ENCODE results near the gene NFIA.

Gene NFIA

DNA sequence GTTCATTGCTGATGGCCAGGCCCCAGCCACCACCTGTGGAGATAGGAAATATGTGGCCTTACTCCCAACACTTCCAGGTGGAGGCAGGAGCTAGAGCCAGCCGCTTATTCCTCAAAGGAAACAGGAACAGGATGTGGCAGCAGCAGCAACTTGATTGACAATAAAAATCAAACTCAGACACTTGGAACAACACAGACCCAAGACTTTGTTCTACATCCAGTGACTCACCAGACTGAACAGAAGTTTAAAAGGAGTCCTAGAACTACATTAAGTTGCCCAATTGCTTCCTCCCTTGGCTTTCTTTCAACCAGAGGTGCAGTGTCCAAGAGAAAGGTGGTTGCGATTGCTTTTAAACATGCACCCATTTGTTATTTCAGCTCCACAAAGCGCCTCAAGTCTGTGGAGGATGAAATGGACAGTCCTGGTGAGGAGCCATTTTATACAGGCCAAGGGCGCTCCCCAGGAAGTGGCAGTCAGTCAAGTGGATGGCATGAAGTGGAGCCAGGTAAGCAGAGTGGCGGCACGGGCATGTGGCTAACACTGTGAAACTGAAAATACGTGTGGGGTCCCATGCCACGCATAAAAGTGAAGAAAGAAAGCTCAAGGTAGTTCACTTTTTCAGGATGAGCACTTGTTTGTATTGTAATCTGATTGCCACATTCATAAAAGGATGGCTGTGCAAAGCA is 276.6 kb downstream of the NFIA start:
- no peak overlapping the region for H3K27ac Mint-ChIP-seq
- H3K27me3 Mint-ChIP-seq (ENCODE audit: low read depth), result no peaks in the 10 kb centered on the region
- TF ChIP-seq CTCF (IDR thresholded peaks at IDR 0.05; ENCODE audit: unreplicated experiment in 3 of 3), result no peak
- H3K36me3 Mint-ChIP-seq (ENCODE audit: low read depth), result peaks cover 38% of the 10 kb centered on the region
- H3K9me3 Mint-ChIP-seq, result no peaks in the 10 kb centered on the region
- H3K4me3 Mint-ChIP-seq, result no peak overlapping the region
- H3K4me1 Mint-ChIP-seq, result peaks cover 24% of the 10 kb centered on the region

- Mint-ChIP-seq H3K36me3 (ENCODE audit: low read depth) (peaks cover 32% of the 10 kb centered on the region), H3K27ac (peak overlapping the region; percentile 92 to 96 (median 93)), H3K9me3 (no peaks in the 10 kb centered on the region), H3K4me1 (peaks cover 24% of the 10 kb centered on the region), H3K27me3 (ENCODE audit: low read depth) (no peaks in the 10 kb centered on the region), H3K4me3 (no peak overlapping the region)
- TF ChIP-seq CTCF (IDR thresholded peaks at IDR 0.05; ENCODE audit: unreplicated experiment in 3 of 3), result no peak
These were observed 279.6 kb downstream of the NFIA start for GRCh38 chr1:61361931-61362330.

- H3K9me3 Mint-ChIP-seq, result no peaks in the 10 kb centered on the region
- H3K4me3 Mint-ChIP-seq, result no peak overlapping the region
- peaks cover 32% of the 10 kb centered on the region for H3K36me3 Mint-ChIP-seq (ENCODE audit: low read depth)
- no peaks in the 10 kb centered on the region for H3K27me3 Mint-ChIP-seq (ENCODE audit: low read depth)
- peaks cover 24% of the 10 kb centered on the region for H3K4me1 Mint-ChIP-seq
- no peak for TF ChIP-seq CTCF (IDR thresholded peaks at IDR 0.05; ENCODE audit: unreplicated experiment in 3 of 3)
- H3K27ac Mint-ChIP-seq, result peak overlapping the region; percentile 92 to 96 (median 93)
These were observed 280.0 kb downstream of the NFIA start for GRCh38 chr1:61362351-61362750.

GRCh38 chr1:61368366-61368765 is 286.0 kb downstream of the NFIA start:
- no peak for TF ChIP-seq CTCF (IDR thresholded peaks at IDR 0.05; ENCODE audit: unreplicated experiment in 3 of 3)
- Mint-ChIP-seq H3K27me3 (ENCODE audit: low read depth) (no peaks in the 10 kb centered on the region), H3K9me3 (no peaks in the 10 kb centered on the region), H3K36me3 (ENCODE audit: low read depth) (peaks cover 22% of the 10 kb centered on the region), H3K27ac (no peak overlapping the region), H3K4me3 (no peak overlapping the region), H3K4me1 (peaks cover 30% of the 10 kb centered on the region)

GRCh38 chr1:61368876-61369275 is 286.5 kb downstream of the NFIA start:
- Mint-ChIP-seq H3K4me3 (no peak overlapping the region), H3K36me3 (ENCODE audit: low read depth) (peaks cover 22% of the 10 kb centered on the region)
- TF ChIP-seq CTCF (IDR thresholded peaks at IDR 0.05; ENCODE audit: unreplicated experiment in 3 of 3), result no peak

More at GRCh38 chr1:61368876-61369275, 286.5 kb downstream of the NFIA start:
- H3K9me3 Mint-ChIP-seq, result no peaks in the 10 kb centered on the region
- H3K27me3 Mint-ChIP-seq (ENCODE audit: low read depth), result no peaks in the 10 kb centered on the region
- H3K27ac Mint-ChIP-seq, result peak overlapping the region in 1 of 3 experiments; percentile 40
- peaks cover 32% of the 10 kb centered on the region for H3K4me1 Mint-ChIP-seq

Measured in nephron (organoid).